Fibroblast of skin of left quadriceps (primary cell): ENCODE results near the gene UTRN.
A peak's percentile ranks its signal among the peaks of the same experiment; 100 is the strongest.

Experiments
- DNase-seq, 2 experiments: peaks; one replicate each; pipeline ENCODE4 v3.0.0-alpha.2; 2013; ENCODE audit warnings: low read depth in 2 of 2

The UTRN gene

DNA sequence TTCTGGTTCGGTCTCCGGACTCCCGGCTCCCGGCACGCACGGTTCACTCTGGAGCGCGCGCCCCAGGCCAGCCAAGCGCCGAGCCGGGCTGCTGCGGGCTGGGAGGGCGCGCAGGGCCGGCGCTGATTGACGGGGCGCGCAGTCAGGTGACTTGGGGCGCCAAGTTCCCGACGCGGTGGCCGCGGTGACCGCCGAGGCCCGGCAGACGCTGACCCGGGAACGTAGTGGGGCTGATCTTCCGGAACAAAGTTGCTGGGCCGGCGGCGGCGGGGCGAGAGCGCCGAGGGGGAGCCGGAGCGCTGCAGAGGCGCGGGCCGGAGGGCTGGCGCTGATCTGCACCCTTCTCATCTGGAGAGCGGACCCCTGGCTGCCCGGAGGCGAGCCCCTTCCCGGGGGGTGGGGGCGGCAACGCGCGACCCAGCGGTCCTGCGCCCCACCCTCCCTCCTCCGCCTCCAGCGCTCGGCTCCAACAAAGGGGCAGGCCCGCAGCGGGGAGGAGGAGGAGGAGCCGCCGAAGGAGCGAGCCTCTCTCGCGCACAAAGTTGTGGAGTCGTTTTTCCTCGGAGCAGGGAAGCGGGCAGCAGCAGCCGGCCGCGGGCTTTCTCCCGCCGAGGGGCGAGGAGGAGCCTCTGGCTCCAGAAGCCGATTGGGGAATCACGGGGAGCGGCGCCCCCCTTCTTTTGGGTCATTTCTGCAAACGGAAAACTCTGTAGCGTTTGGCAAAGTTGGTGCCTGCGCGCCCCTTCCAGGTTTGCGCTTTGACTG is at the start of gene UTRN:
UTRN (plus strand) TSS at position 553 of the 765 bp plus-strand sequence. CDS start 6,494 bp downstream, outside the sequence.
- peak; percentile 69 to 75 for DNase-seq

- DNase-seq = no peak
These were observed 40.4 kb upstream of the UTRN start for GRCh38 chr6:144244688-144245087.

- DNase-seq = no peak
These were observed 38.1 kb upstream of the UTRN start for GRCh38 chr6:144246988-144247387.

DNA sequence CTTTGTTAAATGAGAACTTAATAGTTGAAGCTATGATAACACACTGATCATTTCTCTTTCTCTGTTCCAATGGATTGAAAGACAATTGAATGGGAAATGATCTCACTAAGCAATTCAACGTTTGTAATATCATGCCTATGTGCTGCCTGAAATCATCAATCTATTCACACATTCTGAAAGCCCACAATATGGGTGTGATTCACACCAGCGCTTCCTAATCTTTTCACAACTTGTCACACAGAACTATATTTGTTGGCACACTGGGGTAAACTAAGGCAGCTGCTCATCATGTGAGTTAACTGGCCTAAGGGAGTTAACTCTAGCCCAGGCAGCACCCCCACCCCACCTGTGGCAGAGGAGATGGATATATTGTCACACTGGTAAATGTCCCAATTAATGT is 37.1 kb upstream of the UTRN start:
- peak in 1 of 2 experiments; percentile 27 for DNase-seq

DNA sequence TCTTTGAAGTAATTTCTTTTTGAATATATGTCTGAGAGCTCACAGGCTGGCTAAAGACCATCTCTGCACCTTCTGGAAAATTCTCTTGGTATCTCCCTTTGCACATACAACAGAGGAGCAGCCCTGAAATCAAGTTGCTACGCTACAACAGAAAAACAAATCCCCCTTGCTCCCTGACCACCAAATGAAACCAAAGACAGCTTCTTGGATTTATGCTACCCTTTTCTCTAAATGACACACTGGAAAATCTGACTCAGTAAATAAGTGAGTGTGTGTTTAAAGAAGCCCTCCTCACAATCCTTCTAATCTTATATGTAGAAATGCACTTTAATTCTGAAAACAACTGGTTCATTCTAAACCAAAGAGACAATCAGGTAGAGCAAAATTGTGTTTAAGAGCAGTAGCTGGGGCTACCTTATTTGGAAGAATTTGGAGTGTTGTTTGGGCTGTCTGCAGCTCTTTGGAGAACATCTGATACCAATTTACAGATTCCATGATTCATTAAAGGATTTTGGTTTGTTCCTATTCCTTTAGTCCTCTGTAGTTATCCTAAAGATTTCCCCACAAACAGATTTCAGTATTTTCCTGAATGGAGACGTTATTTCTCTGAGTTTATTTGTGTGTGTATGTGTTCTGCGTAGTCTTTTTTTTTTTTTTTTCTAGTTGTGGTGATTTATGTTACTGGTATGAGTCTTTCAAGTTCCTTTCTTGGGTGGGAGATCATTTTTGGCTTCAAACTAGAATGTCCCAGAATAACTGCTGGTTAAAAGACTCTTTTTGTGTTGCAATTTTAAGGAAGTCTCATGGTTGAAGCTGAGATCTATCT is 36.4 kb upstream of the UTRN start:
- peak; percentile 88 to 89 for DNase-seq

- DNase-seq = peak in 1 of 2 experiments; percentile 29
These were observed 34.9 kb upstream of the UTRN start for GRCh38 chr6:144250276-144250675.

- no peak for DNase-seq
These were observed 32.9 kb upstream of the UTRN start for GRCh38 chr6:144252259-144252658.

DNA sequence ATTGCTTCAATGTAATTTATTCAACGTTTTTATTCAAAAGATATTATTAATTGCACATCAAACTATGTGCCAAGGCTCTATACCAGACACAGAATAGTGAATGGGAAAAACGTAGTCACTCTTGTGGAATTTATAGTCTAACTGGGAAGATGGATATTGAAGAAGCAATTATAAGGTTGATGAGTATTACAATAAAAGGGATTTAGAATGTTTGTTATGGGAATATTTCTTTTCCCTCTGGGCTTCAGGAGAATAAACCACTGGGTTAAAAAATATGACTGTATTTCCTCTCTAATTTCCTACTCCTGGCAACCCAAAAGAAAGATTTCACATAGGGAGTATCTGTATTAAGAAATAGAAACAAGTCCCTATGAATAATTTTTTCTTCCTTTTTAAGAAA is 25.1 kb upstream of the UTRN start:
- DNase-seq = peak; percentile 78 to 81

DNA sequence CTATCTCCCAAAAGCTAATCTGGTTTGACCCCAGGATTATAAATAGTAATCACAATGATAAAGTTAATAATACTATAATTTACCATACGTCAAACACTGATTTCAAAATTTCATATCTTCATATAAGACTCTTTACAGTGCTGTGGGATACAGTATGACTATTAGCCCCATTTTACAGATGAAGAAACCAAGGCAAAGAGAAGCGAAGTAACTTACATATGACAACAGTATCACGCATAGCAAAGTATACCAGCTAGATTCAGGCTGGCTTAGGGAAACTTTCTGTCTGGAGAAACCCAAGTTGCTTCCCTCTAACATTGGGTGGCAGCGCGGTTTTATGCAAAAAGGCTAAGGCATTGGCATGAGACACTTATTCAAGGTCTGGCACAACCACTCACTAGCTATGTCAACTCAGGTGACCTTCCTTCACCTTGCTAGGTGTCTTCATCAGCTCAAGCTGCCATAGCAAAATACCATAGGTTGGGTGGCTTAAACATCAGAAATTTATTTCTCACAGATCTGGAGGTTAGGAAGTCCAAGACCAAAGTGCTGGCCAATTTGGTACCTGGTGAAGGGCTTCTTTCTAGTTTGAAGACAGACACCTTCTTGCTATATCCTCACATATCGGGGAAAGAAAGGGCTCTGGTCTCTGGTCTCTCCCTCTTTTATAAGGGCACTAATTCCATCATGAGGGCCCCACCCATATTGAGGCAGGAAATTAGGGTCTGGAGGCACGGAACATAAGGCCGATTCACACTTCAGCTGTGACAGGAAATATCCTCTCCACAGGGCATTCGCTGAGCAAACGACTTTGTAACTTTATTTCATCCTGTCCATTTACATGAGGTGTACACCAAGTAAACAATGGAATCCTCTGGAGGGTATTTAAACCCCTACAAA is 22.4 kb upstream of the UTRN start:
- no peak for DNase-seq

DNA sequence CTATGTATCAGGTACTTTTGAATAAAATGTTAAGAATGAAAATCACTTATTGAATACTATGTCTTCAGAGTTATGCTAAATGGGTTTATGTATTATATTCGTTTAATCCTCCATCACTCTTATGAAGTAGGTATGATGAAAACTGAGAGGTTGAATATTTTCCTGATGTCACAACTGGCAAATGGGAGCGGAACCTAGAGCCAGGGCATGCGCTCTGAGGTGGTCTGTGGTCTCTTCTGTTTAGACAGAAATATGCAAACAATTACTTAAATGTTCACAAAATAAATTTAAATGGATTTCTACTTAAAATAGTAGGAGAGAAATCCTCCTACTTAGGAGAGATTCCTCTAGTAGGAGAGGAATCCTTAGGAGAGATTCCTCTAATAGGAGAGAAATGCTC is 21.3 kb upstream of the UTRN start:
- DNase-seq = no peak

DNA sequence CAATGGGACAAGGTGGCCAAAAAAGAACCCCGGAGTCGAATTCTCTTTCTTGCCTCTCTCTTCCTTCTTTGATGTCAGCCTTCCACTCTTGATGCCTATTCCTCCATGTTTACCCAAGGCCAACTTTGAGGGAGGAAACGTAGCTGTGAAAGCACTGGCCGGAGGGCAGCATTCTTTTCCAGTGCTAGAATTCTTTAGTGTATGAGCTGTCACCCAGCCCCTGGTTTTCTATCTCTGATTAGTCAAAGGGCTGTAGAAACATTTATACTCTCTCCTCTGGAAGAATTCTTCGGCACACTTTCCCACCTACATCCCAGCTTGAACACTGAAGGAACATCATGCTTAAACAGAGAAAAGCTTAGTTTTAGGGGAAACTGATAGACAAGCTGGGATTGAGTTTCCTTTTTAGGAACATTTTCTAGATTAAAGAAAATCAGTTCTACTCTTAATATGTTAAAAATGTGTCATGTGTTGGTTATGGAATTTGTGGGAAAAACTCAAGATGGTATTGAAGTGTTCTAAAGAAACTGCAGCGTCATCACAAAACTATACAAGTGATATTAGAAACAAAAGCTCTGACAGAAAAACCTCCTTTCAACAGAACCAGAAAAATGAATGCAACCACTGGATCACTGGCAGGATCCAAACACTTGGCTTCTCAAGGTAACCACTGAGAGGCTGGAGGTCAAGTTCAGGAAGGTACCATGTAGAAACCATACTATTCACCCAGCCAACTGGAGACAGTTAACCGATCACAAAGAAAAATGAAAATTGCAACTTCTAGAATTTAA is 20.7 kb upstream of the UTRN start:
- peak; percentile 81 to 85 for DNase-seq

GRCh38 chr6:144265061-144265357 is 20.1 kb upstream of the UTRN start:
- no peak for DNase-seq

GRCh38 chr6:144265390-144265789 is 19.7 kb upstream of the UTRN start:
- DNase-seq = no peak

DNA sequence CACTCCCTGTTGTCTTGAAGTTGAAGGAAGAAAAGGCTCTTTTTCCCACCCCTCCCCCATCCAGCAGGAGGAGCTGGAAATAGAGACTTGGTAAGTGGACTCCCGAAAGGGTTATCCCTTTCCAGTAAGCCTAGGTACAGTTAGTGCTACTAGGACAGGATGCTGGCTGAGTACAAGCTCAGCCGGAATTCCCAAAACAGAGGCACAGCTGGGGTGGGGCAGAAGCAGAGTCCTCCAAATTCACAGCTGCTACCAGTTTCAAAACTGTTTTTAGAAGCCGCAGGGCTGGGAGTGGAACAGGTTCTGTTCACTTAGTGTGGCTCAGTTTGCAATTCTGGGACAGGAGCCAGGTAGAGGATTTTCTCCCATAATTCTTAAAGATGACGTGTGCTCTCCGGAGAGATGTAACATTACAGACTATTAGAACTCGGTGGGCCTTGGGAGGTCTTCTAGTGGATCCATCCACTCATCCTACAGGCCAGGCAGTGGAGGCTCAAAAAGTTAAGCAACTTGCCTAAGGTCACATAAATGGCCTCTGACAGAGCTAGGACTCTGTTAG is 19.0 kb upstream of the UTRN start:
- peak; percentile 79 to 81 for DNase-seq

- no peak for DNase-seq
These were observed 16.3 kb upstream of the UTRN start for GRCh38 chr6:144268794-144269349.

GRCh38 chr6:144277174-144277573 is 8.0 kb upstream of the UTRN start:
- no peak for DNase-seq

- no peak for DNase-seq
These were observed 7.4 kb upstream of the UTRN start for GRCh38 chr6:144277605-144278227.

- DNase-seq = no peak
These were observed 6.3 kb upstream of the UTRN start for GRCh38 chr6:144278659-144279314.

DNA sequence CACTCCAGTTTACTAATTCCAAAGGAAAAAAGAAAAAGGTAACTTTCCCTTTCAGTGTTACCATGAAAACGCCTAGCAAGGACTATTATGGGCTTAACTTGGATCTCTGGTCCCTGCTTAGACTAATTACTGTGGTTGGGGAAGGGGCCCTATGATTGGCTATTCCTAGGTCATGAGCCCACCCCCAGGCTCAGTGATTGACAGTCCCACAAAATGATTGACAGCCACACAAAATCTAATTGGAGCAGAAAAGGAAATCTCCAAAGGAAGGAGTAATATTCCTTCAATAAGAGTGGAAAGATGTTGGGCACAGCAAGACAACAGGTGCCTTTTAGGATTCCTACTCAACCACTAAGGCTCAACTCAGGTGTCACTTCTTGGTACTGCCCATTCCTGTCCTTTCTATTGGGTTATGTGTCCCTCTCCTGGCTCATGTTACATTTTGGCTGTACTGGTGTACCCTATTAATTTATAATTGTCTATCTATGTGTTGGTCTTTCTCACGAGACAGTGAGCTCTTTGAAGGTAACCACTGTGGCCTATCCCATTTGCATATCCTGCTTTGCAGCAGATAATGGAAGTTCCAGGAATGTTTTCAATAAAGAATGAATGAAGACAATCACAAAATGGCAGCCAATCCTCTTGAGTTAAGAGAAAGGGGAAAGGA is 5.5 kb upstream of the UTRN start:
- DNase-seq = no peak
